GM12878 (cell line): ENCODE data around the gene FOXO1. TPM values are rescaled to one million over a fixed set of nuclear protein-coding genes. Genes with fewer than 3 reads are reported as not detected.

Source experiments
- ATAC-seq: fragments of 200-7000 bp; cut with Tn5 transposase; 3 replicates; pipeline ENCODE4 v1.9.1; 2020; ENCODE audit warnings: mild to moderate bottlenecking, moderate library complexity
- BruUV-seq: library from RNA; stranded (reverse); fragments of 400-500 nt; replicated peaks from 2 replicates; lab custom pipeline; 2021; lab: Mats Ljungman, UMichigan
- CTCF ChIA-PET: fragments of 300-600 bp; sonication (Branson Sonifier 250); formaldehyde crosslinking; extraction: SDS; loops from one replicate; lab custom pipeline; 2021; ENCODE audit warnings: inconsistent platforms; lab: Yijun Ruan, JAX
- POLR2A ChIA-PET: fragments of 350-600 bp; formaldehyde crosslinking; extraction: SDS; loops from one replicate; lab custom pipeline; 2021; ENCODE audit warnings: inconsistent platforms; lab: Charles Lee
- RAD21 ChIA-PET: fragments of 300-600 bp; sonication (Branson Sonifier 250); formaldehyde crosslinking; loops from one replicate; lab custom pipeline; 2023; ENCODE audit warnings: antibody characterized with exemption; ENCODE audit not compliant: unreplicated experiment; lab: Charles Lee
- SMC1A ChIA-PET: fragments of 300-600 bp; sonication (Branson Sonifier 250); formaldehyde crosslinking; loops from one replicate; lab custom pipeline; 2023; ENCODE audit not compliant: unreplicated experiment, uncharacterized antibody; lab: Charles Lee
- DNase-seq: peaks from one replicate; pipeline ENCODE4 v3.0.0-alpha.2; 2011; ENCODE audit warnings: low read depth, low spot score
- FAIRE-seq: peaks from 3 replicates; lab custom pipeline; 2011; peaks lifted over from hg19 to GRCh38; lab: Jason Lieb, UNC
- H2AFZ ChIP-seq: 2 replicates; pipeline ENCODE4 v1.6.0; 2011; ENCODE audit warnings: low read depth, low read length, control low read depth; ENCODE audit not compliant: control insufficient read depth
- H3K27ac ChIP-seq: 2 replicates; pipeline ENCODE4 v1.5.1; 2011; ENCODE audit warnings: control low read depth; ENCODE audit not compliant: control insufficient read depth, insufficient read depth
- H3K27me3 ChIP-seq, 2 experiments: replicated peaks in 1 of 2; 2 replicates each; pipeline versions ENCODE4 v1.6.0 to v1.6.1; 2011; ENCODE audit warnings: low read length in 1 of 2; ENCODE audit not compliant: control insufficient read depth in 2 of 2, insufficient read depth in 2 of 2
- H3K36me3 ChIP-seq, 2 experiments: 2 replicates each; pipeline ENCODE4 v1.5.1; 2011; ENCODE audit warnings: low read length in 1 of 2; ENCODE audit not compliant: control insufficient read depth in 2 of 2, insufficient read depth in 2 of 2
- H3K4me1 ChIP-seq: 2 replicates; pipeline ENCODE4 v1.6.1; 2011; ENCODE audit warnings: mild to moderate bottlenecking, low read length, moderate library complexity, mixed read lengths; ENCODE audit not compliant: control insufficient read depth, insufficient read depth
- H3K4me2 ChIP-seq: 2 replicates; pipeline ENCODE4 v1.6.0; 2011; ENCODE audit warnings: control low read depth; ENCODE audit not compliant: control insufficient read depth, insufficient read depth
- H3K4me3 ChIP-seq: fragments of 200-600 bp; sonication (generic); 2 replicates; pipeline ENCODE4 v1.5.1; 2016
- H3K79me2 ChIP-seq: 2 replicates; pipeline ENCODE4 v1.6.0; 2011; ENCODE audit warnings: low read length; ENCODE audit not compliant: control insufficient read depth, insufficient read depth
- H3K9ac ChIP-seq: 2 replicates; pipeline ENCODE4 v1.8.0; 2011; ENCODE audit warnings: low read length, control low read depth, mixed read lengths; ENCODE audit not compliant: control insufficient read depth, insufficient read depth
- H3K9me3 ChIP-seq: replicated peaks from 3 replicates; pipeline ENCODE4 v1.5.1; 2011; ENCODE audit warnings: mild to moderate bottlenecking, low read length; ENCODE audit not compliant: control insufficient read depth, insufficient read depth
- H4K20me1 ChIP-seq: 2 replicates; pipeline ENCODE4 v1.6.0; 2011; ENCODE audit not compliant: control insufficient read depth, insufficient read depth
- BACH1 ChIP-seq: fragments of 450-650 bp; IDR thresholded peaks from 2 replicates; pipeline ENCODE4 v1.6.1; 2017; ENCODE audit warnings: mild to moderate bottlenecking, borderline replicate concordance
- EP300 ChIP-seq, 2 experiments: fragments of 150-350 bp in 1 of 2; IDR thresholded peaks; 2 replicates each; pipeline ENCODE4 v1.6.1; 2011 to 2012; ENCODE audit warnings: low read depth in 2 of 2, low read length in 2 of 2, borderline replicate concordance in 1 of 2, improper control_type of control experiment in 1 of 2, inconsistent platforms in 1 of 2; ENCODE audit not compliant: control insufficient read depth in 1 of 2
- LARP7 ChIP-seq: fragments of 450-650 bp; IDR thresholded peaks from 2 replicates; pipeline ENCODE4 v1.6.1; 2017; ENCODE audit warnings: mild to moderate bottlenecking
- SIN3A ChIP-seq: IDR thresholded peaks from 2 replicates; pipeline ENCODE4 v1.6.1; 2012; ENCODE audit warnings: low read depth, low read length, improper control_type of control experiment
- STAT1 ChIP-seq: fragments of 450-650 bp; conservative IDR thresholded peaks from 2 replicates; pipeline ENCODE4 v1.6.1; 2014; ENCODE audit warnings: antibody characterized with exemption, mild to moderate bottlenecking
- TAF1 ChIP-seq: IDR thresholded peaks from 2 replicates; pipeline ENCODE4 v1.6.1; 2011; ENCODE audit warnings: mild to moderate bottlenecking, low read depth, low read length, borderline replicate concordance
- YY1 ChIP-seq: IDR thresholded peaks from 2 replicates; pipeline ENCODE4 v1.6.1; 2011; ENCODE audit warnings: low read depth, mild to moderate bottlenecking, low read length
- ZNF217 ChIP-seq: fragments of 450-650 bp; IDR thresholded peaks from 2 replicates; pipeline ENCODE4 v1.6.1; 2017; ENCODE audit warnings: antibody characterized with exemption, mild to moderate bottlenecking
- whole genome bisulfite sequencing: methylation state at CpG from one replicate; pipeline ENCODE4 v1.1.6; 2016; ENCODE audit warnings: low lambda C conversion rate; ENCODE audit not compliant: insufficient replicate concordance, insufficient coverage; ENCODE audit errors: missing lambda C conversion rate; 5-methylcytosine and 5-hydroxymethylcytosine counted together
- in situ Hi-C: fragments of 300-500 bp; cut with MboI; formaldehyde crosslinking; loops from 9 replicates; pipeline ENCODE4 v1.14.3; 2018; ENCODE audit warnings: mixed read lengths
- intact Hi-C: fragments of 100-400 bp; cut with micrococcal nuclease; formaldehyde crosslinking; loops from one replicate; pipeline ENCODE4 v1.14.2; 2022; ENCODE audit not compliant: unreplicated experiment
- polyA plus RNA-seq, 11 experiments: library from polyadenylated mRNA; depleted of rRNA in 4 of 11; unstranded in 6 of 11; stranded (reverse) in 5 of 11; fragments of >200 nt; fragmentation: Nextera tagmentation in 4 of 11; fragmentation: Illumina TruSeq in 1 of 11; extraction: Ambion mirVana in 4 of 11; extraction: Trizol in 1 of 11; gene quantifications; 1 replicate in 1 of 11; 2 replicates in 10 of 11; pipeline versions ENCODE4 v1.2.1 to v1.2.3, GENCODE V29; 2011 to 2016; ENCODE audit warnings: inconsistent platforms in 2 of 11, missing spikeins in 2 of 11, low read depth in 1 of 11
- total RNA-seq, 4 experiments: library from RNA; depleted of rRNA in 3 of 4; stranded (reverse); fragments of >200 nt in 3 of 4; fragmentation: Illumina TruSeq in 1 of 4; extraction: Trizol in 1 of 4; gene quantifications; 2 replicates each; pipeline versions ENCODE4 v1.2.1 to v1.2.3, GENCODE V29; 2013 to 2021
- TF ChIP-seq, protein P1 (sequence below): fragments of 150-350 bp; IDR thresholded peaks from 2 replicates; pipeline ENCODE4 v1.6.1; 2016; ENCODE audit warnings: low read depth, low read length
- TF ChIP-seq, protein P2 (sequence below): IDR thresholded peaks from 2 replicates; pipeline ENCODE4 v1.6.1; 2011; ENCODE audit warnings: borderline replicate concordance, low read depth, mild to moderate bottlenecking, moderate library complexity, mixed read lengths, low read length; ENCODE audit not compliant: insufficient read depth; ENCODE audit errors: extremely low read length
- TF ChIP-seq, protein P3 (sequence below): fragments of 450-650 bp; IDR thresholded peaks from 2 replicates; pipeline ENCODE4 v1.6.1; 2017; ENCODE audit warnings: mild to moderate bottlenecking, moderate library complexity
- TF ChIP-seq, protein P4 (sequence below): fragments of 450-650 bp; IDR thresholded peaks from 2 replicates; pipeline ENCODE4 v1.6.1; 2018; ENCODE audit warnings: borderline replicate concordance, mild to moderate bottlenecking; ENCODE audit not compliant: partially characterized antibody

Gene FOXO1
- total and polyA plus RNA-seq, 10 of the 15 experiments (the other 5 are each of a cell fraction or from before 2014, with no cell fraction given): 0.58 to 8.3 (median 0.88) TPM

DNA sequence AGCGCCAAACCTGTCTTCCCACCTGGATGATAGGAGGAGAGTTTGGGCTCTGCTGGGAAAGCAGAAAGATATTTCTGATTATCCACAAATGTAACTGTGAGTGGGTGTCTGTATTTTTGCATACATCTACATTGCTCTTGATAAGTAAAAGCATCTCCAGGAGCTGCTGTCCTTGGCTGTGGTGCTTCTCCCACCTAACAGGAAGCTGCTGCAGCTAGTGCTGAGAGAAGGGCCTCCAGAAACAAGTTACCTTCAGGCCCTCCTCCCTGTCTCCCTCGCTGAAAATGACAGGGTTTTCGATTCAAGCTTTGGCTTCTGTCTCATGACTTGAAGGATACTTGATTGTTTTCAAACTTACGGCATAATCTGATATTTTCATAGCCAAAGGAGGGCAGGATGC, 90.1 kb downstream of the FOXO1 start:
- no peak overlapping the region for H3K9ac ChIP-seq
- H3K36me3 ChIP-seq: no peaks in the 10 kb centered on the region; a peak in 1 of 4 replicates
- no peak for ATAC-seq
- no peak overlapping the region for H3K27ac ChIP-seq
- SMC1A ChIA-PET: no interaction called here
- CTCF ChIA-PET: no interaction called here
- no peak for DNase-seq
- POLR2A ChIA-PET: no interaction called here
- intact Hi-C loops: no loop called here
- no peak for FAIRE-seq
- RAD21 ChIA-PET: no interaction called here
- H3K4me3 ChIP-seq: no peak overlapping the region
- no peaks in the 10 kb centered on the region; the same call in 1 of the 2 replicates for H3K4me1 ChIP-seq
- WGBS: 89% methylated on average over 4 of the region's 4 CpGs
- BruUV-seq: no TSS peak
- H3K9me3 ChIP-seq: no peaks in the 10 kb centered on the region
- H4K20me1 ChIP-seq: 0 out of 2 replicates have a peak, but pooled peaks cover 4% of the 10 kb centered on the region
- no peak overlapping the region for H3K4me2 ChIP-seq
- no peaks in the 10 kb centered on the region for H3K27me3 ChIP-seq
- in situ Hi-C loops: no loop called here
- H3K79me2 ChIP-seq: peaks cover 2% of the 10 kb centered on the region
- H2AFZ ChIP-seq: no peak overlapping the region
- TF ChIP-seq, protein P1, sequence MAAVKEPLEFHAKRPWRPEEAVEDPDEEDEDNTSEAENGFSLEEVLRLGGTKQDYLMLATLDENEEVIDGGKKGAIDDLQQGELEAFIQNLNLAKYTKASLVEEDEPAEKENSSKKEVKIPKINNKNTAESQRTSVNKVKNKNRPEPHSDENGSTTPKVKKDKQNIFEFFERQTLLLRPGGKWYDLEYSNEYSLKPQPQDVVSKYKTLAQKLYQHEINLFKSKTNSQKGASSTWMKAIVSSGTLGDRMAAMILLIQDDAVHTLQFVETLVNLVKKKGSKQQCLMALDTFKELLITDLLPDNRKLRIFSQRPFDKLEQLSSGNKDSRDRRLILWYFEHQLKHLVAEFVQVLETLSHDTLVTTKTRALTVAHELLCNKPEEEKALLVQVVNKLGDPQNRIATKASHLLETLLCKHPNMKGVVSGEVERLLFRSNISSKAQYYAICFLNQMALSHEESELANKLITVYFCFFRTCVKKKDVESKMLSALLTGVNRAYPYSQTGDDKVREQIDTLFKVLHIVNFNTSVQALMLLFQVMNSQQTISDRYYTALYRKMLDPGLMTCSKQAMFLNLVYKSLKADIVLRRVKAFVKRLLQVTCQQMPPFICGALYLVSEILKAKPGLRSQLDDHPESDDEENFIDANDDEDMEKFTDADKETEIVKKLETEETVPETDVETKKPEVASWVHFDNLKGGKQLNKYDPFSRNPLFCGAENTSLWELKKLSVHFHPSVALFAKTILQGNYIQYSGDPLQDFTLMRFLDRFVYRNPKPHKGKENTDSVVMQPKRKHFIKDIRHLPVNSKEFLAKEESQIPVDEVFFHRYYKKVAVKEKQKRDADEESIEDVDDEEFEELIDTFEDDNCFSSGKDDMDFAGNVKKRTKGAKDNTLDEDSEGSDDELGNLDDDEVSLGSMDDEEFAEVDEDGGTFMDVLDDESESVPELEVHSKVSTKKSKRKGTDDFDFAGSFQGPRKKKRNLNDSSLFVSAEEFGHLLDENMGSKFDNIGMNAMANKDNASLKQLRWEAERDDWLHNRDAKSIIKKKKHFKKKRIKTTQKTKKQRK: no peak
- TF ChIP-seq, protein P2, sequence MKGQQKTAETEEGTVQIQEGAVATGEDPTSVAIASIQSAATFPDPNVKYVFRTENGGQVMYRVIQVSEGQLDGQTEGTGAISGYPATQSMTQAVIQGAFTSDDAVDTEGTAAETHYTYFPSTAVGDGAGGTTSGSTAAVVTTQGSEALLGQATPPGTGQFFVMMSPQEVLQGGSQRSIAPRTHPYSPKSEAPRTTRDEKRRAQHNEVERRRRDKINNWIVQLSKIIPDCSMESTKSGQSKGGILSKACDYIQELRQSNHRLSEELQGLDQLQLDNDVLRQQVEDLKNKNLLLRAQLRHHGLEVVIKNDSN: no peak
- TF ChIP-seq BACH1 (no peak), LARP7 (no peak), YY1 (no peak), STAT1 (no peak), TAF1 (no peak), EP300 (IDR thresholded peaks at IDR 0.05; ENCODE audit: borderline replicate concordance in 1 of 2, control insufficient read depth in 1 of 2, low read depth in 2 of 2, low read length in 2 of 2) (no peak), SIN3A (no peak), ZNF217 (no peak)
- TF ChIP-seq, protein P3, sequence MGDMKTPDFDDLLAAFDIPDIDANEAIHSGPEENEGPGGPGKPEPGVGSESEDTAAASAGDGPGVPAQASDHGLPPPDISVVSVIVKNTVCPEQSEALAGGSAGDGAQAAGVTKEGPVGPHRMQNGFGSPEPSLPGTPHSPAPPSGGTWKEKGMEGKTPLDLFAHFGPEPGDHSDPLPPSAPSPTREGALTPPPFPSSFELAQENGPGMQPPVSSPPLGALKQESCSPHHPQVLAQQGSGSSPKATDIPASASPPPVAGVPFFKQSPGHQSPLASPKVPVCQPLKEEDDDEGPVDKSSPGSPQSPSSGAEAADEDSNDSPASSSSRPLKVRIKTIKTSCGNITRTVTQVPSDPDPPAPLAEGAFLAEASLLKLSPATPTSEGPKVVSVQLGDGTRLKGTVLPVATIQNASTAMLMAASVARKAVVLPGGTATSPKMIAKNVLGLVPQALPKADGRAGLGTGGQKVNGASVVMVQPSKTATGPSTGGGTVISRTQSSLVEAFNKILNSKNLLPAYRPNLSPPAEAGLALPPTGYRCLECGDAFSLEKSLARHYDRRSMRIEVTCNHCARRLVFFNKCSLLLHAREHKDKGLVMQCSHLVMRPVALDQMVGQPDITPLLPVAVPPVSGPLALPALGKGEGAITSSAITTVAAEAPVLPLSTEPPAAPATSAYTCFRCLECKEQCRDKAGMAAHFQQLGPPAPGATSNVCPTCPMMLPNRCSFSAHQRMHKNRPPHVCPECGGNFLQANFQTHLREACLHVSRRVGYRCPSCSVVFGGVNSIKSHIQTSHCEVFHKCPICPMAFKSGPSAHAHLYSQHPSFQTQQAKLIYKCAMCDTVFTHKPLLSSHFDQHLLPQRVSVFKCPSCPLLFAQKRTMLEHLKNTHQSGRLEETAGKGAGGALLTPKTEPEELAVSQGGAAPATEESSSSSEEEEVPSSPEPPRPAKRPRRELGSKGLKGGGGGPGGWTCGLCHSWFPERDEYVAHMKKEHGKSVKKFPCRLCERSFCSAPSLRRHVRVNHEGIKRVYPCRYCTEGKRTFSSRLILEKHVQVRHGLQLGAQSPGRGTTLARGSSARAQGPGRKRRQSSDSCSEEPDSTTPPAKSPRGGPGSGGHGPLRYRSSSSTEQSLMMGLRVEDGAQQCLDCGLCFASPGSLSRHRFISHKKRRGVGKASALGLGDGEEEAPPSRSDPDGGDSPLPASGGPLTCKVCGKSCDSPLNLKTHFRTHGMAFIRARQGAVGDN: no peak
- TF ChIP-seq, protein P4, sequence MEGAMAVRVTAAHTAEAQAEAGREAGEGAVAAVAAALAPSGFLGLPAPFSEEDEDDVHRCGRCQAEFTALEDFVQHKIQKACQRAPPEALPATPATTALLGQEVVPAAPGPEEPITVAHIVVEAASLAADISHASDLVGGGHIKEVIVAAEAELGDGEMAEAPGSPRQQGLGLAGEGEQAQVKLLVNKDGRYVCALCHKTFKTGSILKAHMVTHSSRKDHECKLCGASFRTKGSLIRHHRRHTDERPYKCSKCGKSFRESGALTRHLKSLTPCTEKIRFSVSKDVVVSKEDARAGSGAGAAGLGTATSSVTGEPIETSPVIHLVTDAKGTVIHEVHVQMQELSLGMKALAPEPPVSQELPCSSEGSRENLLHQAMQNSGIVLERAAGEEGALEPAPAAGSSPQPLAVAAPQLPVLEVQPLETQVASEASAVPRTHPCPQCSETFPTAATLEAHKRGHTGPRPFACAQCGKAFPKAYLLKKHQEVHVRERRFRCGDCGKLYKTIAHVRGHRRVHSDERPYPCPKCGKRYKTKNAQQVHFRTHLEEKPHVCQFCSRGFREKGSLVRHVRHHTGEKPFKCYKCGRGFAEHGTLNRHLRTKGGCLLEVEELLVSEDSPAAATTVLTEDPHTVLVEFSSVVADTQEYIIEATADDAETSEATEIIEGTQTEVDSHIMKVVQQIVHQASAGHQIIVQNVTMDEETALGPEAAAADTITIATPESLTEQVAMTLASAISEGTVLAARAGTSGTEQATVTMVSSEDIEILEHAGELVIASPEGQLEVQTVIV: no peak
